ENCODE measurements around the gene TDRD10.

DNA sequence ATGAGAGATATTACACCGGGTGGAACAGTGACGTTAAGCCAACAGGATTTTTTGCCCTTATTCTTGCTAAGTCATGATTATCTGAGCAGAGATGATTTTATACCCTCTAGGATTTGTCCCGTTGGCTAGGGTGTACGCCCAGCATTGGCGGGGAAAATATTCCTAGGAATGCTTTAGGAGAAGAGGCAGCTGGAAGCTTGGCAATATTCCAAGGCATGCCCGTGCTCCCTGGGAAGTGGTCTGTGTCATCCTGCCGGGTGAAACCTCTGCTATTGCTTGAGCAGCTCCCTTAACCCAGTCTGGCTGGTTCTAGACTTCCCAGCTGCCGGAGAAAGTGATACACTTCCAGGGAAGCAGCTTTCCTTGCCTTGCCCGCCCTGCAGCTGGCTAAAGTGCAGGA is 81.8 kb downstream of the TDRD10 start:
- TF ChIP-seq, protein P1, sequence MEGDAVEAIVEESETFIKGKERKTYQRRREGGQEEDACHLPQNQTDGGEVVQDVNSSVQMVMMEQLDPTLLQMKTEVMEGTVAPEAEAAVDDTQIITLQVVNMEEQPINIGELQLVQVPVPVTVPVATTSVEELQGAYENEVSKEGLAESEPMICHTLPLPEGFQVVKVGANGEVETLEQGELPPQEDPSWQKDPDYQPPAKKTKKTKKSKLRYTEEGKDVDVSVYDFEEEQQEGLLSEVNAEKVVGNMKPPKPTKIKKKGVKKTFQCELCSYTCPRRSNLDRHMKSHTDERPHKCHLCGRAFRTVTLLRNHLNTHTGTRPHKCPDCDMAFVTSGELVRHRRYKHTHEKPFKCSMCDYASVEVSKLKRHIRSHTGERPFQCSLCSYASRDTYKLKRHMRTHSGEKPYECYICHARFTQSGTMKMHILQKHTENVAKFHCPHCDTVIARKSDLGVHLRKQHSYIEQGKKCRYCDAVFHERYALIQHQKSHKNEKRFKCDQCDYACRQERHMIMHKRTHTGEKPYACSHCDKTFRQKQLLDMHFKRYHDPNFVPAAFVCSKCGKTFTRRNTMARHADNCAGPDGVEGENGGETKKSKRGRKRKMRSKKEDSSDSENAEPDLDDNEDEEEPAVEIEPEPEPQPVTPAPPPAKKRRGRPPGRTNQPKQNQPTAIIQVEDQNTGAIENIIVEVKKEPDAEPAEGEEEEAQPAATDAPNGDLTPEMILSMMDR (IDR thresholded peaks at IDR 0.05 in 4 of 5, conservative IDR thresholded peaks at IDR 0.05 in 1 of 5): no peak
- TF ChIP-seq POLR2A (IDR thresholded peaks at IDR 0.05): no peak

Measured in gastrocnemius medialis (tissue), 4 donors.